Activated B cell treated with CpG ODN at 0.5 μM for 24 hours (primary cell): ENCODE measurements around the gene GNG7. TPM values are rescaled to one million over a fixed set of nuclear protein-coding genes. Genes with fewer than 3 reads are reported as not detected.
"Not testable (repeated sequence)": the region's sequence is repeated elsewhere in the genome, so short reads cannot be mapped to it uniquely, and the experiment has no call there.

Experiments
- ATAC-seq: fragments of 200-7000 bp; cut with Tn5 transposase; one replicate; pipeline ENCODE4 v1.10.0; 2021; ENCODE audit warnings: low read depth, mild to moderate bottlenecking, moderate library complexity
- CTCF ChIA-PET: fragments of 350-600 bp; sonication (Branson Sonifier 250); formaldehyde crosslinking; loops from one replicate; lab custom pipeline; 2021; ENCODE audit warnings: antibody characterized with exemption; lab: Charles Lee
- POLR2A ChIA-PET: fragments of 350-600 bp; sonication (Branson Sonifier 250); formaldehyde crosslinking; loops from one replicate; lab custom pipeline; 2021; ENCODE audit warnings: antibody characterized with exemption; lab: Charles Lee
- DNase-seq: peaks from one replicate; pipeline ENCODE4 v3.0.0; 2022
- H3K27ac Mint-ChIP-seq: one replicate; pipeline ENCODE4 v1.8.0; 2020; ENCODE audit warnings: mixed read lengths
- H3K27me3 Mint-ChIP-seq: one replicate; pipeline ENCODE4 v1.8.0; 2021; ENCODE audit warnings: mixed read lengths
- H3K36me3 Mint-ChIP-seq: one replicate; pipeline ENCODE4 v1.8.0; 2021; ENCODE audit warnings: low read depth, mixed read lengths
- H3K4me1 Mint-ChIP-seq: one replicate; pipeline ENCODE4 v1.8.0; 2021; ENCODE audit warnings: mixed read lengths
- H3K4me3 Mint-ChIP-seq: one replicate; pipeline ENCODE4 v1.8.0; 2020; ENCODE audit warnings: mild to moderate bottlenecking, mixed read lengths
- H3K9me3 Mint-ChIP-seq: one replicate; pipeline ENCODE4 v1.8.0; 2020; ENCODE audit warnings: mixed read lengths
- intact Hi-C: fragments of 100-400 bp; cut with micrococcal nuclease; formaldehyde crosslinking; loops from one replicate; pipeline ENCODE4 v1.15.1; 2024
- total RNA-seq: library from RNA; stranded (reverse); gene quantifications from 2 replicates; pipeline ENCODE4 v1.2.3, GENCODE V29; 2022
- TF ChIP-seq, protein P1 (sequence below): fragments of 200-600 bp; IDR thresholded peaks from one replicate; pipeline ENCODE4 v1.8.0; 2022; ENCODE audit warnings: antibody characterized with exemption, mild to moderate bottlenecking

GNG7 gene
- total RNA-seq, 1 donor from 2014 or later: 35.4 TPM

DNA sequence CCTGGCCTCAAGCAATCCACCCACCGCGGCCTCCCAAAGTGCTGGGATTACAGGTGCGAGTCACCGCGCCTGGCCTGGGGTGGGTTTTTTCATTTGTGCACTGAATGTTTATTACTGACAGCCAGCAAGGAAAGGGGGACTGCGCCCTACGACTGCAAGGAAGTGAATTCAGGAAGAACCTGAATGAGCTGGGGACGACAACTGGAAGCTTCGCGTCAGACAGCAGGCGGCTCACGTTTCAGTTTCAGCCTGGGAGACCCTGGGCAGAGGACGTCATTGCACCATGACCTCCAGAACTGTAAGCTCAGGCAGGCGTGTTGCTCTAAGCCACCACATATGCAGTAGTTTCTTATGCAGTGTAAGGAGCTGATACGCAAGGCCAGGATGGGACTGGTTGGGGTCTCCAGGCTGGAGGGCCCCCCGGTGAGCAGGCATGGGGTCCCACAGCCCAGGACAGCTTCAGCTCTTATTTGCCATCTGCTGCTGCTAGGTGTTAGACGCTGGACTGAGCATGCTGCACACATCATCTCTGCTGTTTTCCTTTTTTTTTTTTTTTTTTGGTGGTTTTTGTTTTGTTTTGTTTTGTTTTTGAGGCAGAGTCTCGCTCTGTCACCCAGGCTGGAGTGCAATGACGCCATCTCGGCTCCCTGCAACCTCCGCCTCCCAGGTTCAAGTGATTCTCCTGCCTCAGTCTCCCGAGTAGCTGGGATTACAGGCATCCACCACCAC lies 160.0 kb downstream of the GNG7 start:
- DNase-seq (no peak), ATAC-seq (no peak)
- no peaks in the 10 kb centered on the region for H3K9me3 Mint-ChIP-seq
- TF ChIP-seq, protein P1, sequence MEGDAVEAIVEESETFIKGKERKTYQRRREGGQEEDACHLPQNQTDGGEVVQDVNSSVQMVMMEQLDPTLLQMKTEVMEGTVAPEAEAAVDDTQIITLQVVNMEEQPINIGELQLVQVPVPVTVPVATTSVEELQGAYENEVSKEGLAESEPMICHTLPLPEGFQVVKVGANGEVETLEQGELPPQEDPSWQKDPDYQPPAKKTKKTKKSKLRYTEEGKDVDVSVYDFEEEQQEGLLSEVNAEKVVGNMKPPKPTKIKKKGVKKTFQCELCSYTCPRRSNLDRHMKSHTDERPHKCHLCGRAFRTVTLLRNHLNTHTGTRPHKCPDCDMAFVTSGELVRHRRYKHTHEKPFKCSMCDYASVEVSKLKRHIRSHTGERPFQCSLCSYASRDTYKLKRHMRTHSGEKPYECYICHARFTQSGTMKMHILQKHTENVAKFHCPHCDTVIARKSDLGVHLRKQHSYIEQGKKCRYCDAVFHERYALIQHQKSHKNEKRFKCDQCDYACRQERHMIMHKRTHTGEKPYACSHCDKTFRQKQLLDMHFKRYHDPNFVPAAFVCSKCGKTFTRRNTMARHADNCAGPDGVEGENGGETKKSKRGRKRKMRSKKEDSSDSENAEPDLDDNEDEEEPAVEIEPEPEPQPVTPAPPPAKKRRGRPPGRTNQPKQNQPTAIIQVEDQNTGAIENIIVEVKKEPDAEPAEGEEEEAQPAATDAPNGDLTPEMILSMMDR: no peak
- ChIA-PET POLR2A (interaction anchor here (0.7 to 8.6 kb wide), 7 partner anchors 8 to 694 kb away, joined by 3 to 121 read pairs (median 5); partner anchors contain the start of gene GADD45B), CTCF (interaction anchor here (1.2 to 2.9 kb wide), 2 partner anchors 67 to 68 kb away, joined by 3 to 14 read pairs; partner anchors contain the start of gene GADD45B)
- intact Hi-C loops: loop anchor here (5.0 kb wide), 1 partner anchor 35 kb away; no protein-coding TSS in a partner anchor
- H3K4me1 Mint-ChIP-seq: peaks cover 37% of the 10 kb centered on the region
- H3K4me3 Mint-ChIP-seq: no peak overlapping the region
- peaks cover 17% of the 10 kb centered on the region for H3K36me3 Mint-ChIP-seq
- no peaks in the 10 kb centered on the region for H3K27me3 Mint-ChIP-seq
- H3K27ac Mint-ChIP-seq: no peak overlapping the region

DNA sequence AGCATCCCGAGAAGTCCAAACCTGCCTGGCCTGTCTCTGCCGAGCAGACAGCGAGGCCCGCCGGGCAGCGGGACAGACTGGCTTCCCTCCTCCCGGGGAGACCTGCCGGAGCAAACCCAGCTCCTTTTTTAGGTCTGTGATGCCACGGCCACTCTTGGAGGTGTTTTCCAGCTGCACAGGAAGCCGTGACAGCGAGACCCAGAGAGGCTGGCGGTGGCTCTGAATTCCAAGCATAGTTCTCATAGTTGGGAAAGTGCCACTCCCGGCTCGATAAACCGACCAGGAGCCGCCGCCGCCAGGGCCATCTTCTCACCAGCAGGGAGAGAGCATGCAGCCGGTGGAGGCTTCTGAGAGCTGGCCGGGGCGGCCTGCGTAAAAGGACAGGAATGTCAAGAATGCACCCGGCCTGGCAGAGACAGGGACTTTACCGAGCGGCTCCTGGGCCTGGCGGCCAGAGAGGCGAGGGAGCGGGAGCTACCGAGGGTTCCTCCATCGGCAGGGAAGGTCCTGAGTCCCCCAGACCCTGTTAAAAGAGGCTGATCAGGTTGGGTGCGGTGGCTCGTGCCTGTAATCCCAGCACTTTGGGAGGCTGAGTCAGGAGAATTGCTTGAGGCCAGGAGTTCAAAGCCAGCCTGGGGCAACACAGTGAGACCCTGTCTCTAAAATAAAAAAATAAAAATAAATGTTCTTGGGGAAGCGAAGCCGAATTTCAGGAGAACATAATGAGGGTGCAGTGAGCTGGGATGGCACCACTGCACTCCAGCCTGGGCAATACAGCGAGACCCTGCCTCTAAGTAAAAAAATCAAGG lies 161.6 kb downstream of the GNG7 start:
- Mint-ChIP-seq H3K27ac (no peak overlapping the region), H3K9me3 (no peaks in the 10 kb centered on the region), H3K4me3 (no peak overlapping the region), H3K4me1 (peaks cover 31% of the 10 kb centered on the region), H3K27me3 (no peaks in the 10 kb centered on the region), H3K36me3 (peaks cover 13% of the 10 kb centered on the region)
- TF ChIP-seq, protein P1: no peak
- no peak for DNase-seq
- intact Hi-C loops: loop anchor here (5.0 kb wide), 1 partner anchor 34 kb away; no protein-coding TSS in a partner anchor
- CTCF ChIA-PET: no interaction called here
- POLR2A ChIA-PET: interaction anchor here (0.6 to 8.6 kb wide), 2 partner anchors 20 to 63 kb away, joined by 6 to 121 read pairs; partner anchors contain the start of gene GADD45B
- no peak for ATAC-seq

DNA sequence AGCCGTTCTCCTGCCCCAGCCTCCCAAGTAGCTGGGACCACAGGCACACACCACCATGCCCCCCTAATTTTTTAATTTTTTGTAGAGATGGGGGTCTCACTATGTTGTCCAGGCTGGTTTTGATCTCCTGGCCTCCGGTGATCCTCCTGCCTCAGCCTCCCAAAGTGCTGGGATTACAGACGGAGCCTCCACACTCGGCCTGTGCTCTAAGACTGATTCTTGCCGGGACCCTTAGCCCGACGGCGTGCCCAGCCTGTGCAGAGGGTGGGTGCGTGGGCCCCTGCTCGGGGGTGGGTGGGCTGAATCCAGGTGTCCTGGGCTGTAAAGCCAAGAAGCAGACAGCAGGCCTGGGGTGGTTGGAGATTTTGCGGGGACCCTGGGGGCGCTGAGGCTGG lies 162.2 kb downstream of the GNG7 start:
- TF ChIP-seq, protein P1: no peak
- Mint-ChIP-seq H3K4me3 (no peak overlapping the region), H3K36me3 (peaks cover 17% of the 10 kb centered on the region), H3K27me3 (no peaks in the 10 kb centered on the region), H3K4me1 (peaks cover 27% of the 10 kb centered on the region), H3K27ac (peak overlapping the region; percentile 56), H3K9me3 (no peaks in the 10 kb centered on the region)
- no peak for ATAC-seq
- POLR2A ChIA-PET: interaction anchor here (0.6 to 8.6 kb wide), 2 partner anchors 21 to 62 kb away, joined by 6 to 121 read pairs; partner anchors contain the start of gene GADD45B
- DNase-seq: no peak
- intact Hi-C loops: loop anchor here (5.0 kb wide), 1 partner anchor 33 kb away; no protein-coding TSS in a partner anchor
- CTCF ChIA-PET: no interaction called here

DNA sequence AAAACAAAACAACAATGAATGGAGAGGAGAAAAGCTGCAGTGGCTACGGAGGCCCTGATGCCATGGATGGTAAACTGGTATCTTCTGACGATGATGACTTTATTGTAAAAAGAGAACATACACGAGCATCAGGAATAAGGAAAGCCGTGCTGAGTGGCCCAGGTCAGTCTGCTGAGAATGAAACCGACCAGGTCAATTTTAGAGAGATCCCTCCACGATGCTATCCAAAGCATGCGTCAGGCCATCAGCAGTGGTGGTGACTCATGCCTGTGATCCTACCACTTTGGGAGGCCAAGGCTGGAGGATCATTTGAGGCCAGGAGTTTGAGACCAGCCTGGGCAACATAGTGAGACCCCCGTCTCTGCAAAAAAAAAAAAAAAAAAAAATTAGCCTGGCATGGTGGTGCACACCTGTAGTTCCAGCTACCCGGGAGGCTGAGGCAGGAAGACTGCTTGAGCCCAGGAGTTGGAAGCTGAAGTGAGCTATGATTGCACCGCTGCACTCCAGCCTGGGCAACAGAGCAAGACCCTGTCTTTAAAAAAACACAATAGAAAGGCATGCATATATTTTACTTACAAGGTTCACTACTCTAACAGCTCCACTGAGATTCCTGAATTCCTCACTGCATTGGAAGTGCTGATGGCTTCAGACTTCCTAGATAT lies 164.3 kb downstream of the GNG7 start:
- Mint-ChIP-seq H3K36me3 (peaks cover 20% of the 10 kb centered on the region), H3K27me3 (no peaks in the 10 kb centered on the region), H3K4me1 (peaks cover 22% of the 10 kb centered on the region), H3K9me3 (no peaks in the 10 kb centered on the region), H3K27ac (no peak overlapping the region), H3K4me3 (no peak overlapping the region)
- ATAC-seq: no peak
- ChIA-PET POLR2A (interaction anchor here (0.9 kb wide), 1 partner anchor 90 kb away, joined by 3 read pairs; no protein-coding TSS in a partner anchor), CTCF (no interaction called here)
- no peak for DNase-seq
- intact Hi-C loops: no loop called here
- TF ChIP-seq, protein P1: no peak

DNA sequence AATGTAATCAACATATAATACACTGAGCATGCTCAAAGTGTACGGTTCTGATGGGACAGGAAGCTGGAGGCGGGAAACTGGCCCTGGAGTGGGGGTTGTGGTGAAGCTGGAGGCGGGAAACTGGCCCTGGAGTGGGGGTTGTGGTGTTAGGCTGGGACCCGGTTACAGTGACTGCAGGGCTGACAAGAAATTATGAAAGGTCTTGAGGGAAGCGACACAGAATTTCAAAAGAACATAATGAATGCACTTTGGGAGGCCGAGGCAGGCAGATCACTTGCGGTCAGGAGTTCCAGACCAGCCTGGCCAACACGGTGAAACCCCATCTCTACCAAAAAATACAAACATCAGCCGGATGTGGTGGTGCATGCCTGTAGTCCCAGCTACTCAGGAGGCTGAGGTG lies 164.9 kb downstream of the GNG7 start:
- H3K27ac Mint-ChIP-seq, intact Hi-C loops: not testable (repeated sequence)

More for the DNA sequence above, 164.9 kb downstream of the GNG7 start:
- H3K4me1 Mint-ChIP-seq: peaks cover 21% of the 10 kb centered on the region
- H3K27me3 Mint-ChIP-seq, ATAC-seq, H3K4me3 Mint-ChIP-seq, H3K9me3 Mint-ChIP-seq, DNase-seq, CTCF ChIA-PET: not testable (repeated sequence)
- POLR2A ChIA-PET: interaction anchor here (1.9 kb wide), 1 partner anchor 61 kb away, joined by 7 read pairs; the partner anchor contains the start of gene GADD45B
- H3K36me3 Mint-ChIP-seq: peaks cover 20% of the 10 kb centered on the region
